GM21390 (cell line): ENCODE data around the gene RGS12.

Experiments used
- ATAC-seq: cut with Tn5 transposase; IDR thresholded peaks from one replicate; pipeline ENCODE4 v1.9.1; 2021; ENCODE audit not compliant: unreplicated experiment

Gene RGS12

DNA sequence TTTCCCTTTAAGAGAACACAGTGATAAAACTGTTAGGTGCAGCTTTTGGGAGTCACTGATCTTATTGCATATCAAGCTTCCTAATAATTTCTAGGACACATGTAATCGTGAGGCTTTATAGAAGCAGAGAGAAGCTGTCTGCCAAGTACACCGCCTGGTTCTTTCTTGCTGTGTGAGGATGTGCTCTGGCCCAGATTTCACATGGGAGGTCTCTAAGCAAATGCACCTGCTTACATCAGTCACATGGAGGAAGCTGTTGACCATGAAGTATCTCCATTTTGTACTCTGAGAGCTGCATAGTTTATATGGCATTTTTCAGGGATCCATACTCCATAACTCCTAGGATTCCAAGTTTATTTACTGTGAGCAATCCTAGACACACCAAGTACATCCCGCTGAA, 37.1 kb downstream of the RGS12 start:
- no peak for ATAC-seq

DNA sequence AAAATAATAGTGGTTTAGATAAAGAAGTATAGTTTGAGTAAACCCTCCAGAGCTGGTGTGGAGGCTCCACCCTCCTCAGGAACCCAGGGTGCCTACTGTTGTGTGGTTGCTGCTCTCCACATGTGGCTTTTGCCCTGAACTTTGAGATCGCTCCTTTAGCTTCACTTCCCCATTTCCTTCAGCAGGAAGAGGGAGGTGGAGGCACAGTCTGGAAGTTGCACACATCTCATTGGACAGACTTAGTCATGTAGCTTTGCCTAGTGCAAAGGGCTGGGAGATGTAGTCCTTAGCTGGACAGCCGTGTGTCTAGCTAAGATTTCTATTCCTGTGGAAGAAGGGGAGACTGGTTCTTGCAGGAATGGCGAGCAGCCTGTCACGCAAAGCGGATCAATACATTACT, 37.9 kb downstream of the RGS12 start:
- ATAC-seq: no peak

DNA sequence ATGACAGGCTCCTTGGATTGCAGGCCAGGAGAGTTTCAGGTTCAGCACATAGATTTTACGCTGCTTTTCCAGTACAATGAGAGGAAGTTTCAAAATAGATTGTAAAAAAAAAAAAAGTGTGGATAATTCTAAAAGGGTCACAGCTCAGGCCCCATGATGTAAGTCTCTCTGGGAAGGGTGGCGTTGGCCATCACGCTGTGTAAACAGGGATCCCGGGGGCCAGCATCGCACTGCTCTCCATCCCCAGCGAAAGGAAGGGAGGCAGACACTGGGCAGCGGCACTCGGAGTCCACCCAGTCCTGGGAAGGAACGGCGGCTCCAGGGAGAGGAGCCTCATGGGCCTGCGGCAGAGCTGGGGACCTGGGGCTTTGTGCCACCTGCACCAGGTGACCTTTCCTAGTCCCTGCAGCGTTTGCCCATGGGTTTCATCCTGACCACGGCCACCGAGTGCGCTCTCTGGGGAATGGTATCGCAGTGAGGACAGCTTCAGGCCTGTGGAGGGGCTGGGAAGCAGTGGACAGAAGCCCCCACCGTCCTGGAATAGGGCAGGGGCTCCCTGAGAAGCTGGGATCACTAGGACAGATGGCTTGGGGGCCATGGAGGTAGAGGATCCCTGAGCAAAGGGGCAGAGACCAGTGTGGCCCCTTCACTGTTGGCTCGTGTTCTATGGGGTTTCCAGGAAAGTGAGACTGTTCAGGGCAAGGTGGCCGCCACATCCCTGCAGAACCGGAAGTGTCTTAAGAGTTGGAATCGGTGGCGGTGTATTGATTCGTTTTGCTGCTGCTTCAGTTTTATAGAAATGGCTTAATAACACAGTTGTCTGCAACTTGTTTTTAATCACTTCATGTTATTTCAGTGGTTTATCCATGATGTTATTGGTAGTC, 38.9 kb downstream of the RGS12 start:
- no peak for ATAC-seq

DNA sequence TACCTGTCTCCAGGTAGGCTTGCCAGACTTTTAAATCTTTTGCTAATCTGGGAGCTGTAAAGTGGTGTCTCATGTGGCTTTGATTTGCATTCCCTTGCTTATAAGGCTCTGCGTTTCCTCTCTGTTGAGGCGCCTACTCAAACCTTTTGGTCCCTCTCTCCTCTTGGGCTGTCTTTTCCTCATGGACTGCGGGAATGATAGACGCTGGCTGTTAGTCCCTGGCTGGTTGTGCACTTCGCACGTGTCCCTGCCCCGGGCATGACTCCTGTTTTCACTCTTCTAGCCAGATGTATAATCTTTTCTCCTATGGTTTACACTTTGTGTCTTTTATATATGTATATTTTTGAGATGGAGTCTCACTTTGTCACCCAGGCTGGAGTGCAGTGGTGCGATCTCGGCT, 39.7 kb downstream of the RGS12 start:
- no peak for ATAC-seq

DNA sequence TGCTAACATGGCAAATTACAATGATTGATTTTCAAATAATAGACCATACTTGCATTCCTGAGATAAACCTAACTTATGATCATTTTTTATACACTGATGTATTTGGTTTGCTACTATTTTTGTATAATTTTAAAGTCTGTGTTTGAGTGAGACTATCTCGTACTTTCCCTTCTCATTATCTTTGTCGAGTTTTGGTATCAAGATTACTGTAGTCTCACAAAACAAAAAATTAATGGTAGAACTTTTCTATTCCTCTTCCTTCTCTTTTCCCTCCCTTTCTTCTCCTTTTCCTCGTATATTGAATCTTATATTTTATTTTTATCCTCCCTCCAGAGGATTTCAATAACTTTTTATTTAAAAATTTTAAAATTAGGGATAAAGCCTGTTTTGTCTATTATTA, 41.5 kb downstream of the RGS12 start:
- no peak for ATAC-seq

DNA sequence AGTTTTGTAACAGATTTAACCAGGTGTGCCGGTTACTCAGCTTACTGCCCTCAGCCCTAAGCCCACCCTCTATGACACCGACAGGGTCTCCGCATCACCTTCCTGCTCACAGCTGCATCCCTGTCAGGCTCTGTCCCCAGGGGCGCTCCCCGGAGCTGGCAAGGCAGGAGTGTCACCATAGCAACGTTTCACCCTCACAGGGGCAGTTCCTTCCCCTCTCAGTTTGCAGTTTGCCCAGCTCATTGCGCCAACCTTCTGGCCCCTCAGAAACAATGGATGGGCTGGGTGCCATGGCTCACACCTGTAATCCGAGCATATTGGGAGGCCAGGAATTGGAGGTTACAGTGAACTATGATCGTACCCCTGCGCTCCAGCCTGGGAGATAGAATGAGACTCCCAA, 42.6 kb downstream of the RGS12 start:
- ATAC-seq: no peak

DNA sequence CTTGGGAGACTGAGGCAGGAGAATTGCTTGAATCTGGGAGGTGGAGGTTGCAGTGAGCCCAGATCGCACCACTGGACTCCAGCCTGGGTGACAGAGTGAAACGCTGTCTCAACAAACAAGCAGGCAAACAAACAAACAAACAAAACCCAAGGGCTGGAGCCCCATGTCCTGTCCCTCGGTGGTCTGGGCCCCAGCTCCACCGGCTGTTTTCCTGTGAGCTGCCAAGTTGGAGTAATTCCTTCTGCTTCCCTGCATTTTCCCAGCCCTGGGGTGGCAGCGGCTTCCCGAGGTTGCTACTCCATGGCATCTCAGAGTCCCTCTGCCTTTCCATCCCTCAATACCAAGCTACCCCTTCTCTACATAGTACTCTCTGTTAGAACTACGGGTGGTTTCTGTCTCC, 43.2 kb downstream of the RGS12 start:
- ATAC-seq: no peak

DNA sequence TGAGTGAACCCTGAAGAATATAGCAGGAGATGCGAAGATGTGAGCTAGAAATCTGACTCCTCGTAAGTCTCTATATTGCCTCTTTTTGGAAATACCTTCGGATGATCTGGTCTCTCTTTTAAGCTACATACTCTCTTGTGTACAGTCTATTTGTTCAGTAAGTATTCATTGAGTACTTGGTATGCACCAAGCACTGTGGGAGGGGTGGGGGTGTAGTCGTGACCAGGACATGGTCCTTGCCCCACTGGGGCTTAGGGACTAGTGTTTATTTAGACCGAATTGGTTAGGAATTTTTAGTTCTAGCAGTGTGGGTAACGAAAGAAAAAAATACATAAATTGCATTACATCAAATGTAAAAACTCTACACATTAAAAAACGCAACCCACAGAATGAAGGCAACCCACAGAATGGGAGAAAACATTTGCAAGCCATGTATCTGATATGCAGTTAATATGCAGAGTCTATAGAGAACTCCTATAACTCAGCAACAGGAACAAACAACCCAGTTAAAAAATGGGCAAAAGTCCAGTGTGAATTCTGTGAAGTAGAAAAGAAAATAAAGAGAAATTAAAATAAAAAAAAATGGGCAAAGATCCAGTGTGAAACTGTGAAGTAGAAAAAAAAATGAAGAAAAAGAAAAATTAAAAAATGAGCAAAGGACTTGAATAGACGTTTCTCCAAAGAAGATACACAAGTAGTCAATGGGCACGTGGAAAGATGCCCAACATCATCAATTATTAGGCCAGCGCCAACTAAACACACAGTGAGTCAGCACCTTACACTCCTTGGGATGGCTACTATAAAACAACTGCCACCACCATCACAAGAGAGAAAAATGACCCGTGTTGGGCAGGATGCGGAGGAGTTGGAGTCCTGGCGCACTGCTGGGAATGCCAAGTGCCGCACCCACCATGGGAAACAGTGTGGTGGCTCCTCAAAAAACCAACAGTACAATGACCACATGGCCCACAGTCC, 43.8 kb downstream of the RGS12 start:
- no peak for ATAC-seq

DNA sequence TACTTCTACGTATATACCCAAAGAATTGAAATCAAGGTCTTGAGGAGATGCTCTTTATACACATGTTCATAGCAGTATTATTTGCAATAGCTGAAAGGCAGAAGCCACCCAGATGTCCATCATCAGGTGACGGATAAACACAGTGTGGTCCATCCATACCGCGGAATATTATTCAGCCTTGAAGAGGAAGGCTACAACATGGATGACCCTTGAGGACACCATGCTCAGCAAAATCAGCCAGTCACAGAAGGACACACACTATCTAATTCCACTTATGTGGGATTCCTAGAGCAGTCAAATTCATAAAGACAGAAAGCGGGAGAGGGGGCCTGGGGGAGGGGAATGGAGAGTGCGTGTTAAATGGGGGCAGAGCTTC, 44.5 kb downstream of the RGS12 start:
- ATAC-seq: no peak

DNA sequence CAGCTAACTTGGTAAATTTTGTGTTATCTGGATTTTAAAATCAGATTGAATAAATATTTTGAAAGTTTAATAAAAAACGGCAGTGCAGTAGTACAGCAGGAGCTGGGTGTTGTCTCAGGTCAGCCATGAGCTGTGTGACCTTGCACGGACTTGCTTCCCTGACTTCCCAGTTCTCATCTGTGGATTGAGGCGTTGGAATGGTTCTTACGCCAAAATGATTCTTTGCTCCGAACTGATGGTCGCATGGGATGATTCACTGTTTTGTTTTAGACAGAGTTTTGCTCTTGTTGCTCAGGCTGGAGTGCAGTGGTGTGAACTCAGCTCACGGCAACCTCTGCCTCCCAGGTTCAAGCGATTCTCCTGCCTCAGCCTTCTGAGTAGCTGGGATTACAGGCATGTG, 45.0 kb downstream of the RGS12 start:
- ATAC-seq: no peak

DNA sequence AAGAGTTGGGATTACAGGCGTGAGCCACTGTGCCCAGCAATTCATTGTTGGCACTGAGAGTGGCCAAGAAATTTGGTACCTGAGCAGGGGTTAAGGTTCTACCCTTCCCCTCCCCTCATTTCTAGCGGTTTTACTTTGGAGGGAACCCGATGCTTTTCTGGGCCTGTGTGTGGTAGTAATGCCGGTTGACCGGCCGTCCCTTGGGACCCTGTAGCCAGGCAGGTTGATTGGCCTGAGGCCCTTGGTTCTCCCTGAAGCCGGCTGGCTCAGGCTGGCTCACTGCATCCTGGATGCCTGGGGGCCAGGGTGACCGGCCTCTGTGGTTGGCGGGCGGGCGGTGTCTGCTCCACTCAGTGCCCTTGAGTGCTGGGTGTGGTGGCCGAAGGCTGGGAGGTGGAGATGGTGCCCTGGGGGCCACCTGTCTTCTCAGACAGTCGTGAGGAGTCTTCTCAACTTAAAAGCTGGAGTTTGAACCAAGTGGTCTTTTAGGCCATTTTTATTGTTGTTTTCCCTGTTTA, 45.6 kb downstream of the RGS12 start:
- no peak for ATAC-seq

DNA sequence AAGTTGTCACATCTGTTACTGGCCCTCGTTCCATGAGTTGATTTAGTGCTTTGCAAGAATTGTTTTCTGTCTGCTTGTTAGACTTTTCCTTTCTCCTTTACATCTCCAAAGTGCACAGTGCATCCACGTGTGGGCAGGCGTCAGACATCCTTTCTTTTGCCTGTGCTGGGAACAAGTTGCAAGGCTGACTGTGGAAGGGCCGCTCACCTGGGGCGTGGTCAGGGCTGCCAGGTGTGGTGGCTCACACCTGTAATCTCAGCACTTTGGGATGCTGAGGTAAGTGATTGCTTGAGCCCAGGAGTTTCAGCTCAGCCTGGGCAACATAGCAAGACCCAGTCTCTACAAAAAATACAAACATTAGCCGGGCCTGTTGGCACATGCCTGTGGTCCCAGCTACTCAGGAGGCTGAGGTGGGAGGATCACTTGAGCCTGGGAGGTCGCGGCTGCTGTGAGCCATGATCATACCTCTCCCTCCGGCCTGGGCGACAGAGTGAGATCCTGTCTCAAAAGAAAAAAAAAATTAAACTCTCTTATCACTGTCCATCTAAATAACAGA, 46.2 kb downstream of the RGS12 start:
- no peak for ATAC-seq

DNA sequence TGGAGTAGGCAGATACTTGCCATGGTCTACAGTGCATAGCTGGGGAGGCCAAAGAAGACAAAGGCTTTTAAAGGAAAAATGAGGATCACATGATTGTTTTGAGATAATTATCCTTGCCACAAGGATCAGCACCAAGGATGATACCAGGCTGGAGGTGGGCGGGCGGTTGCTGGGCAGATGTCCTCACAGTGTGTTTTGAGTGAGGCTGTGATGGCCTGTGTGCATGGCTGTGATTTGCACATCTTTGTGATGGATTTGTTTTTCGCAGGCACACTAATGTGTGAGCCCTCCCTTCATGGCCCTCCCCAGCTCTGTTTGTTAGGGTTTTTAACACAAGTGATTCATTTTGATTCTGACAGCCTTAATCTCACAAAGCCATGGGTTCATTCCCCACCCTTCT, 46.8 kb downstream of the RGS12 start:
- ATAC-seq: no peak

DNA sequence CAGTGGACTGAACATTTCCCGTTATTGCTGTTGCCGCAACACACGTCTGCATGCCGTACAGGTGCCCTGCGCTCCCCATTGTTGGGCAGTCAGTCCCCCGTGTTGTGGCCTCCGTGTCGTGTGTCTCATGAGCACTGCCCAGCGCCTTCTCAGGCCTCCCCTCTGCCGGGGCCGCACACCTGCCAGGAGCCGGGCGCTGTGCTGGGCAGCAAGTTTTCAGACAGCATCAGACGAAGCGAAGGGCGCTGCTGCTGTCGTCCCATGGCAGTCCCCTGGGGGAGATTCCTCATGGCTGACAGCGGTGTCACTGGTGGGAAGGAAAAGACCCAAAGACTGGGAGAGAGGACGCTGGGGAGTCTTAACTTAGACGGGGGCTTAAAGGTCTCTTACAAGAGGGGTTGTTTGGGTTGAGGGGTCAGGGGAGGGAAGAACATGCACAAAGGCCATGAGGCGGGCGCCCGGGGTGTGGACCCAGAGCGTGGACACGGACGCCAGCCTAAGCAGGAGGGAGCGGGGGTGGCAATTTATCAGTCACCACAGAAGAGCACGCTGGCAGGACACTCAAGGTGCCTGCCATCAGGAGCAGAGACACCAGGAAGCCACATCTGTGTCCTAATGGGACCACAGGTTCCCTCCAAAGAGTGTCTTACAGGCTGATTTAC, 47.3 kb downstream of the RGS12 start:
- no peak for ATAC-seq

DNA sequence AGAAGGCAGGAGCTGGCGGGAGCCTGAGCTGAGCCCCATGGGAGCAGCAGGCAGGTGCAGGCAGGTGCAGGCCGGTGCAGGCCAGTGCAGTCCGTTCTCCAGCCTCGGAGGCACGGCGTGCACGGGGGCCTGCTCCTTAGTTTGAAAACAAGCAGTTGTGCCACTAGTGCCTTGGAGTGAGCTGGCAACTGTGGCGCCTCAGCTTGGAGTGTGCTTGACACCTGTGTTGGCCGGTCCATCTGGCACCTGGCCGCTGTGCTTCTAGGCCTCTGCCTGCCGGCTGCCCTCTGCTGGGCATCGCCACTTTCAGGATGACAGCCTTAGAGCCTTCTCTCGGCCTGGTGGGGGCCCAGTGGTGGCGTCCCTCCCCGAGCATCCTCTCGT, 47.9 kb downstream of the RGS12 start:
- no peak for ATAC-seq

DNA sequence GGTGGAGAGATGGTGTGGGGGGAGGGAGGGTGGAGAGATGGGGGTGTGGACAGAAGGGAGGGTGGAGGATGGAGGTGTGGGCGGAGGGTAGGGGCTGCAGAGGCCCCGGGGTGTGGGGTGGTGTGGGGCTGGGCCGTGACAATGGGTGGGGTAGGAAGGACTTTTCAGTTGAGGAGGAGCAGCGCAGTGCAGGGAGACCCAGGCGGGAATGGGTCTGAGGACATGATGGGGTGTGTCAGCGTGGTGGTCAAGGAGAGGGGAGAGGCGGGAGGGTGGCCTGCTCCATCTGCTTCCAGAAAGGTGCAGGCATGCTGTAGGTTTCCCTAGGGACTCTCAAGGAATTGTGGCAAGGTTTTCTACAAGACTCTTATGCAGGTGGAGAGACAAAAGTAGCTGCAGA, 48.9 kb downstream of the RGS12 start:
- ATAC-seq: no peak

DNA sequence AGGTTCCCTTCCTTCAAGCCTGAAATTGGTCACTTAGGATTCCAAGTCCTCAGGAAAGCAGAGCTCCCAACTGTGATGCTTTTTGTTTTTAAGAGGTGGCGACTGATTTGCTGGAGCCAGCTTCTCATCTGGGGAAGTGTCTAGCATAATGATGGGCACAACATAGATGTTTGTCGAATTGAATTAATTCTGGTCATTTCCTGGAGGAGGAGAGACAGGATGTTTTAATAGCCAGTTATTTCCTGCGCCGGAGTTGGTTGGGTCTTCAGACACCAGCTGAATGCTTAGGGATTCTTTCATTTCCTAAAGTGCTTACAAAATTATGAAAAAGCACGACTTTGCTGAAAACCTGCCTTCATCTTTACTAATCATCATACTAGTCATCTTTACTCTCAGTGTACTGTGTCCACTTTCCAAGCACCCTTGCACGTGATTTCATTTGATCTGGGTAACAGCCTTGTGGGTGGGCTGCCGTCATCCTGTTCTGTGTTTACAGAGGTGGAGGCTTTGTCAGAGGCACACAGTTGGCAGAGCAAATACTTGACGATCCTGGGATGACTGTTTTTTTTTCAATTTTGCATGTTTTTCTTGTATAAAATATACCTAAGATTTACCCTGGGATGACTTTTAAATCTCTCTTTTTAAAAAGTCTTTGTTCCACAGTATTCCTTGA, 49.5 kb downstream of the RGS12 start:
- ATAC-seq: no peak
